LoVo (cell line): Measurements from ENCODE around the gene IWS1.
"Not testable (repeated sequence)": the region's sequence is repeated elsewhere in the genome, so short reads cannot be mapped to it uniquely, and the experiment has no call there.

Source experiments
- DNase-seq: peaks from one replicate; pipeline ENCODE4 v3.0.0-alpha.2; 2016; ENCODE audit warnings: low spot score

IWS1 gene

DNA sequence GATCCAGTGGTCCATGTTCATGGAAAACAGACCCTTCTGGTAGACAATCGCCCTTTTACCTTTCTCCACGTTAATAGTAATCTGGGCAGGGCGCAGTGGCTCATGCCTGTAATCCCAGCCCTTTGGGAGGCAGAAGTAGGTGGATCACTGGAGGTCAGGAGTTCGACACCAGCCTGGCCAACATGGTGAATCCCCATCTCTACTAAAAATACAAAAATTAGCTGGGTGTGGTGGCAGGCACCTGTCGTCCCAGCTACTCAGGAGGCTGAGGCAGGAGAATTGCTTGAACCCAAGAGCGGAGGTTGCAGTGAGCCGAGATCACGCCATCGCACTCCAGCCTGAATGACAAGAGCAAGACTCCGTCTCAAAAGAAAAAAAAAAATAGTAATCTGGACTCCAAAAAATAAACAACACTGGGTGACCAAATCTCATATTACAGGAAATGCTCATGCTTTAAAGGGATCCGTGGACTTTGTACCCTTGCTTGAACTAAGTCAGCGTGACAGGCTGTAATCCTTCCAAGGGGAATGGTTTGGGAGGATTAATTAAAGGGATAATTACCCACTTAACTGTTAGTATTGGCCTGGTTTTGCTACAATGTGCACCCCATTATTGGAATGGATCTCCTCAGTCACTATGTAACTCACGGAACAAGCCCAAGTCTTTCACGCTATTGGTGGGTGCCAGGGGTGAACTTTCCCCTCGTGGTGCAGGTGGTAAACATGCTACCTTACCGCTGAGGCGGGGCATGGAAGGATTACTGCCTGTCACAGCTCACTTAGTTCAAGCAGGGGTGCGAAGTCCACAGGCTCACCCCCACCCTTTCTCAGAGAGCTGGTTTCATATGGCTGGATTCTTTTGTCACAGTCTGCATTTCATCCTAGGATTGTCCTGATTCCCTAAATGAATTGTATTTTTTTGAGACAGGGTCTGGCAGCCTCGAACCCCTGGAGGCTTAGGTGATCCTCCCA is 71.4 kb downstream of the IWS1 start:
- DNase-seq, result peak; percentile 86

- DNase-seq, result no peak
Measured at GRCh38 chr2:127453392-127454171, 72.7 kb downstream of the IWS1 start.

GRCh38 chr2:127453013-127453391 is 73.3 kb downstream of the IWS1 start:
- no peak for DNase-seq

GRCh38 chr2:127452423-127452822 is 73.9 kb downstream of the IWS1 start:
- not testable (repeated sequence) for DNase-seq

DNA sequence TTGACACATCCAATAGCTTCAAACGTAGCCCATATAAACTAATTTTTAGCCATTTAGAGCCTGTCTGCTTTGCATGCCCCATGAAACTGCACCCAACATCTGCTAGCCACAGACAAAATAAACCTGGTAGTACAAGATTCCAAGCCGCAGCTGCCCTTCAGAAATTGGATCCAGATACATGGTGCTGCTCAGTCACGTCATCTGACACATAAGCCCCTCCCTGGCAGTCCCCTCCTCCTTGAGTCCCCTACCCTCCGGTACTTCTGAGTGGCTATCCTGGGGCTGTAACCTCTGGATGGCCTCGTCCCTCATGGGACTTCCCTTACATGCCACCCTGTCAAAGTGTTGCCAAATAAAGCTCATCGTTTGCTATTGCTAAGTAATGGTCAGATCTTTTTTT is 74.3 kb downstream of the IWS1 start:
- DNase-seq, result no peak

GRCh38 chr2:127449898-127450297 is 76.4 kb downstream of the IWS1 start:
- DNase-seq, result no peak

DNA sequence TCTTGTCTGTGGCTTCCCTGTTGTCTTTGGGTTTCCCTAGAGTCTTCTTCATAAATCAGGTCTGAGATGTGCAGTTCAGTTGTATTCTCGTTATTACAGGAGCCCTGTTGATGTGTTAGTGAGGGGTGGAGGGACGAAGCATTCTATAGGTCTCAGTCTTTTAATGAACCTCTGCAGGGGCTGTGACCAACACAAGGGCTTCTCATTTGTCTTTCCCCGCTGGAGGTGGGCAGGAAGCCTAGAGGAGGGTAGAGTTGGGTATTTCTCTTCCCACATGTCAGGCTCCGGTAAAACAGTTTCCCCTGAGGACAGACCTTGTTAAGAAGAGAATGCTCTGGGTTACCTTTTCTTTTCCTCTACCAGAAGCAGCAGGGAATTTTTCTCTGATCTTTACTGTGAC is 76.9 kb downstream of the IWS1 start:
- DNase-seq, result no peak

DNA sequence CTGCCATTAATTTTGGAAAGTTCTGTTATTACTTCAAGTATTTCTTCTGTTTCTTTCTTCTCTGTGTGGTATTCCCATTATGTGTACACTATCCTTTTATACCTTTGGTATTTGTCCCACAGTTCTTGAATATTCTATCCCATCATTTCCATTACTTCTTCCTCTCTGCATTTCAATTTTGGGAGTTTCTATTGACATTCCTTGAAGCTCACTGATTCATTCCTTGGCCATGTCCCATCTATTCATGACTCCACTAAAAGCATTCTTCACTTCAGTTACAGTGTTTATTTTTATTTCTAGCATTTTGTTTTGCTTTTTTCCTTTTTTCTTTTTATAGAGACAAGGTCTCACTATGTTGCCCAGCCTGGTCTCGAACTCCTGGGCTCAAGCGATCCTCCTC is 77.8 kb downstream of the IWS1 start:
- DNase-seq, result no peak

- DNase-seq, result no peak
Measured at GRCh38 chr2:127439343-127439742, 86.9 kb downstream of the IWS1 start.

DNA sequence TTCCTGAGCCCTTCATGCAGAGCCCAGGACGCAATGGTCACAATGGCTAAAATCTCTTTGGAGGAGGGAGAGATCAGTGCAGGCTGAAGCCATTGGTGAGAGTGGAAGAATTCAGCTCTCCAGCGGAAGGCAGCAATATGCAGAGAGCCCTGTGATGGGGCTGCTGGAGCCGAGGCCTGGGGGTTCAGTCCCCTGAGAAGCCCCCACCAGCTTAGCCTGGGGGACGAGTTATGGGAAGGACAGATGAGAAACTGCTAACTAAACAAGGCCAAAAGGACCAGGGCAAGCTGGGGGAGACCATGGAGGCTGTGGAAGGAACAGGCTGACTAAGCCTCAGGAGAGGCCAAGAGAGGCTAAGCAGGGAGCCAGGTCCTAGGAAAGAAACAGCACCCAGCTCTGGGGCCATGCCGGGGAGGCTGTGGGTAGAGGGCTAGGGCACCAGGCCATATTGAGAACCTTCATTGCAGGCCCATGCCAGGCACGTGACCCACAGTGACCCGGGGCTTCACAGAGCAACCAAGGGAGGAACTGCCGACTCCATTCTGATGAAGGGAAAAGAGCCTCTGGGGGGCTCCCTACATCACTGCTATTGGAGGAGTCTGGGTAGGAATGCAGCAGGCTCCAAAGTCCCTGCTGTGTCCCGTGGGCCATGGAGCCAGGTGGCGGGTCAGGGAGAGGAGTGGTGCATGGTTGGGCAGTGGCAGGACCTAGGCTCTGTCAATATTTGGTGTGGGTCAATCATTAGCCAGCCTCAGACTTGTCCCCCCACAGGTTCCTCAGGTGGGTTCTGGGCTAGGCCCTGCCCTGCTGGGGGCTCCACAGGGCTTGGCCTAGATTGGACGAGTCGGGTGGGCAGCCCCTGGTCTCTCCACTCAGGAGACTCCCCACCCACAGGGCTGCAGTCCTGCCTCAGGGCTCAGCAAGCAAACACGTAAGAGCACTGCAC is 88.2 kb downstream of the IWS1 start:
- DNase-seq, result no peak

GRCh38 chr2:127437056-127437455 is 89.2 kb downstream of the IWS1 start:
- no peak for DNase-seq

DNA sequence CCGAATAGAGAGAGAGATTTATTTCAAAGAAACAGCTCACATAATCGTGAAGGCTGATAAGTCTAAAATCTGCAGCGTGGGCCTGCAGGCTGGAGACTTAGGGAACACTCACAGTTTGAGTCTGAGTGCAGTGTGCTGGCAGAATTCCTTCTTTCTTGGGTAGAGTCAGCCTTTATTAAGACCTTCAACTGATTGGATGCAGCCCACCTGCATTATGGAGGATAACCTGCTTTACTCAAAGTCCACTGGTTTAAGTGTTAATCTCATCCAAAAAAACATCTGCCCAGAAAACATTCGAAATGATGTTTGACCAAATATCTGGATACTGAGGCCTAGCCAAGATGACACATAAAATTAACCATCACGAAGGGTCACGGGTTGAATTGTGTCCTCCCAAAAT is 91.8 kb downstream of the IWS1 start:
- no peak for DNase-seq

DNA sequence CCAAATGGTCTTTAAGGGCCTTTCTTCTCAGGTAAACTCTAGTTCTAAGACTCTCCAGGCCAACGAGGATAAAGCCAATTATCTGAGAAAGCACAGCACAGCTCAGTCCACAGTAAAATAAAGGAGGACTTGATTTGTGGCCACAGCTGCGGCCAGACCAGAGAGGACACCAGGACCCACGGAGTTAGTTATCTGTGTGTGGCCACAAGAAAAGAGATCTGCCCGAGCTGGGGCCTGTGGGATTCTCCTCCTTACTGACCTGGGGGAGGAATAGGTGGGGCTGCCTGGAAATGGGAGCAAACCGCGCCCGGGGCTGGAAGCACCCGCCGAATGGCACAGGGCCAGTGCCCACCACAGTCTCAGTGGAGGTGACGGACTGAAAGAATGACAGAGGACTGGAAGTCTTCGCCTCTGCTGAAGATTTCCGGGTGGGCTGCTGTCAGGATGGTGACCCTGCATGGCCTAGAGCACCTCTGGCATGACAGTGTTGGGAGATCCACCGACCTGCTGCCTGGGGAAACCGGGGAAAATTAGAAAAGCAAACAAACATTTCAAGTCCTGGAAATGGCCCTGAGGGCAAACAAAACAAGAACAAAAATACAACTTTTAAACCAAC is 94.8 kb downstream of the IWS1 start:
- no peak for DNase-seq
